Activated CD8-positive, alpha-beta memory T cell treated with anti-CD3 and anti-CD28 coated beads, Interleukin-2, amount 50 U/mL, for 24 hours (primary cell): ENCODE data around the gene ATP5ME.

ENCODE experiments used
- DNase-seq: peaks from one replicate; pipeline ENCODE4 v3.0.0-alpha.2; 2020; ENCODE audit errors: extremely low read depth

The ATP5ME gene

DNA sequence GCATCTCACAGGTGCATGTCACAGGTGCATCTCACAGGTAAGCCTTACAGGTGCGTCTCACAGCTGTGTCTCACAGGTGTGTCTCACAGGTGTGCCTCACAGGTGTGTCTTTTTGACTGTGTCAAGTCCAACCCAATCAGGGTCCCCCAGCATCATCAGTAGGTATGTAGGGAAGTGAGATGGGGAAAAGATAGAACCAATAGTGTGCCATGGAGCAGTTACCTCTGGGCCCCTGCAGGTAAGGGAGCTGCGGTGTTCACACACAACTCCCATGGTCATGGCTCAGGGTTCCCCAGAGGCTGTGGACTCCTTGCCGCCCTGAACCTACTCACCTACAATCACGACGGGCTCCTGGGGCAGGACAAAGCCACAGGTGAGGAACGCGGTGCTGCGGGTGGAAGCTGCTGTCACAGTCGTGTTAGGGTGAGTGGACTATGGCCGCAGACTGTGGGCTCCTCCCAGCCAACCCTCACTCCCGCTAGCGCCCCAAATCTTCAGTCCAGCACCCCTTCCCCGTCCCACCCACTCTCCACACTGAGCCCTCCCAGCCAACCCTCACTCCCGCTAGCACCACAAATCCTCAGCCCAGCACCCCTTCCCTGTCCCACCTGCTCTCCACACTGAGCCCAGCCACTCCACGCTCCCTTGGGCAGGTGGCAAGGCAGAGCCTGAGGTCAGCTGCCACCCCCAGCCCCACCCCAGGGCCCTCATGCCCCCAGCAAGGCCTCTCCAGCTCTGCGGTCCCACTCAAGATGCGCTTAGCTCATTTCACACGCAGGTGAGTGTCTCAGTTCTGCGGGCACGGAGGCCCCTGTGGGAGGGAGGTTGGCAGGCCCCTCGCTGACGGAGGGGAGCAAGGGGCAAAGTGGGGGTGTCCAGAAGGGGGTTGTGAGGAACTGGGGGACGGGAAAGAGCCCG lies 50.8 kb downstream of the ATP5ME start:
- no peak for DNase-seq
